ENCODE measurements around the gene AGMAT. TPM values are rescaled to one million over a fixed set of nuclear protein-coding genes. Genes with fewer than 3 reads are reported as not detected.

Gene AGMAT
- total and polyA plus RNA-seq, 2 of the 13 experiments (the other 11 are each of a cell fraction or from before 2014, with no cell fraction given), result 59.1 to 174 TPM

DNA sequence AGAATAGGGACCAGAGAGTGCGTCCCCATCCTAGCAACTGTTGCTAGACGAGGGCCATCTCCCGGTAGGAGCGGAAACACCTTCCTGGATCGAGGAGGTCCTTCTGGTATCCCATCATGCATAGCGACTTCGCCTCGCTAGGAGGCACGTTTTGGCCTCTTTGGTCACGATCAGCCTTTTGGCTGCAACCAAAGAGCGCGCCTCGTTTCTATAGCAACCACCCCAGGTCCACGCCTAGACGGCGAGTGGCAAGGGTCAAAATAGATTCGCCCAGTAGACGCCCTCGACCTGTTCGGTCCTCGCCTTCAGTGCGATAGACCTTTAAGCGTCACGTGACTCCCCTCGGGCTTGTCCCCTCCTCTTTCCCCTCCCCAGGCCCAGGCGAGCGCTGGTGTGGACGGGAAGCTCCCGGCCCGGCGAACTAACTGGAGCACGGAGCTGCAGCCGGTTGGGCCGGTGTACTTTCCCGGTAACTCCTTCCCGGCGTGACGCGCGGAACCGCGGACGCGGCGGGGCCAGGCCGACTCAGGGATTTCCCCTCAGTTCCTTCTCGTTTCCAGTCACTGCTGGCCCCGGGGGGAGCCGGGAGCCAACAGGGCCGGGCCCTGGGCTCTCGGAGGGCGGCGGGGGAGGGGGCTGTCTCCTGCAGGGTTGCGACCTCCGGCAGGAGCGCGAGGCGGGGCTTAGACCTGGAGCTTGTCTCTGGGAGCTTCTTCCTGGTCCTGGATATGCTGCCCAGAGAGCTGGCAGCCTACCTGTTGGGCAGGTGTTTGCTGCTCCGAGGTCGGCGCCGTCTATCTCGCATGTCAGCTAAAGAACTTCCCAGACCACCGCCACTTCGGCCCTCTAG lies 58.1 kb downstream of the AGMAT start, which contains the start of gene DNAJC16 (continued):
- TF ChIP-seq, protein P1, sequence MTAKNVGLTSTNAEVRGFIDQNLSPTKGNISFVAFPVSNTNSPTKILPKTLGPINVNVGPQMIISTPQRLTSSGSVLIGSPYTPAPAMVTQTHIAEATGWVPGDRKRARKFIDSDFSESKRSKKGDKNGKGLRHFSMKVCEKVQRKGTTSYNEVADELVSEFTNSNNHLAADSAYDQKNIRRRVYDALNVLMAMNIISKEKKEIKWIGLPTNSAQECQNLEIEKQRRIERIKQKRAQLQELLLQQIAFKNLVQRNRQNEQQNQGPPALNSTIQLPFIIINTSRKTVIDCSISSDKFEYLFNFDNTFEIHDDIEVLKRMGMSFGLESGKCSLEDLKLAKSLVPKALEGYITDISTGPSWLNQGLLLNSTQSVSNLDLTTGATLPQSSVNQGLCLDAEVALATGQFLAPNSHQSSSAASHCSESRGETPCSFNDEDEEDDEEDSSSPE (CRISPR knock-in tag; IDR thresholded peaks at IDR 0.05), result peak; percentile 71
- TF ChIP-seq EZH2 (conservative IDR thresholded peaks at IDR 0.05; ENCODE audit: low read depth, low read length) (no peak), ZNF792 (CRISPR knock-in tag; IDR thresholded peaks at IDR 0.05) (peak; percentile 83; the same call in 1 of the 2 replicates), XBP1 (CRISPR knock-in tag; IDR thresholded peaks at IDR 0.05) (no peak), MAFF (IDR thresholded peaks at IDR 0.05; ENCODE audit: low read depth, low read length) (no peak), FOSL1 (CRISPR knock-in tag; IDR thresholded peaks at IDR 0.05; ENCODE audit: borderline replicate concordance) (no peak), MED8 (CRISPR knock-in tag; IDR thresholded peaks at IDR 0.05; ENCODE audit: insufficient replicate concordance) (no peak), ZNF605 (CRISPR knock-in tag; IDR thresholded peaks at IDR 0.05) (peak; percentile 72; the same call in 1 of the 2 replicates), ZBTB42 (CRISPR knock-in tag; IDR thresholded peaks at IDR 0.05) (no peak), REL (CRISPR knock-in tag; conservative IDR thresholded peaks at IDR 0.05) (no peak), NFKB2 (CRISPR knock-in tag; IDR thresholded peaks at IDR 0.05; ENCODE audit: borderline replicate concordance) (peak; percentile 78; the same call in 1 of the 2 replicates)
- TF ChIP-seq, protein P2, sequence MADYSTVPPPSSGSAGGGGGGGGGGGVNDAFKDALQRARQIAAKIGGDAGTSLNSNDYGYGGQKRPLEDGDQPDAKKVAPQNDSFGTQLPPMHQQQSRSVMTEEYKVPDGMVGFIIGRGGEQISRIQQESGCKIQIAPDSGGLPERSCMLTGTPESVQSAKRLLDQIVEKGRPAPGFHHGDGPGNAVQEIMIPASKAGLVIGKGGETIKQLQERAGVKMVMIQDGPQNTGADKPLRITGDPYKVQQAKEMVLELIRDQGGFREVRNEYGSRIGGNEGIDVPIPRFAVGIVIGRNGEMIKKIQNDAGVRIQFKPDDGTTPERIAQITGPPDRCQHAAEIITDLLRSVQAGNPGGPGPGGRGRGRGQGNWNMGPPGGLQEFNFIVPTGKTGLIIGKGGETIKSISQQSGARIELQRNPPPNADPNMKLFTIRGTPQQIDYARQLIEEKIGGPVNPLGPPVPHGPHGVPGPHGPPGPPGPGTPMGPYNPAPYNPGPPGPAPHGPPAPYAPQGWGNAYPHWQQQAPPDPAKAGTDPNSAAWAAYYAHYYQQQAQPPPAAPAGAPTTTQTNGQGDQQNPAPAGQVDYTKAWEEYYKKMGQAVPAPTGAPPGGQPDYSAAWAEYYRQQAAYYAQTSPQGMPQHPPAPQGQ (CRISPR knock-in tag; IDR thresholded peaks at IDR 0.05; ENCODE audit: borderline replicate concordance), result no peak
- TF ChIP-seq, protein P3, sequence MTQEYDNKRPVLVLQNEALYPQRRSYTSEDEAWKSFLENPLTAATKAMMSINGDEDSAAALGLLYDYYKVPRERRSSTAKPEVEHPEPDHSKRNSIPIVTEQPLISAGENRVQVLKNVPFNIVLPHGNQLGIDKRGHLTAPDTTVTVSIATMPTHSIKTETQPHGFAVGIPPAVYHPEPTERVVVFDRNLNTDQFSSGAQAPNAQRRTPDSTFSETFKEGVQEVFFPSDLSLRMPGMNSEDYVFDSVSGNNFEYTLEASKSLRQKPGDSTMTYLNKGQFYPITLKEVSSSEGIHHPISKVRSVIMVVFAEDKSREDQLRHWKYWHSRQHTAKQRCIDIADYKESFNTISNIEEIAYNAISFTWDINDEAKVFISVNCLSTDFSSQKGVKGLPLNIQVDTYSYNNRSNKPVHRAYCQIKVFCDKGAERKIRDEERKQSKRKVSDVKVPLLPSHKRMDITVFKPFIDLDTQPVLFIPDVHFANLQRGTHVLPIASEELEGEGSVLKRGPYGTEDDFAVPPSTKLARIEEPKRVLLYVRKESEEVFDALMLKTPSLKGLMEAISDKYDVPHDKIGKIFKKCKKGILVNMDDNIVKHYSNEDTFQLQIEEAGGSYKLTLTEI (CRISPR knock-in tag; conservative IDR thresholded peaks at IDR 0.05), result no peak
- TF ChIP-seq, protein P4, sequence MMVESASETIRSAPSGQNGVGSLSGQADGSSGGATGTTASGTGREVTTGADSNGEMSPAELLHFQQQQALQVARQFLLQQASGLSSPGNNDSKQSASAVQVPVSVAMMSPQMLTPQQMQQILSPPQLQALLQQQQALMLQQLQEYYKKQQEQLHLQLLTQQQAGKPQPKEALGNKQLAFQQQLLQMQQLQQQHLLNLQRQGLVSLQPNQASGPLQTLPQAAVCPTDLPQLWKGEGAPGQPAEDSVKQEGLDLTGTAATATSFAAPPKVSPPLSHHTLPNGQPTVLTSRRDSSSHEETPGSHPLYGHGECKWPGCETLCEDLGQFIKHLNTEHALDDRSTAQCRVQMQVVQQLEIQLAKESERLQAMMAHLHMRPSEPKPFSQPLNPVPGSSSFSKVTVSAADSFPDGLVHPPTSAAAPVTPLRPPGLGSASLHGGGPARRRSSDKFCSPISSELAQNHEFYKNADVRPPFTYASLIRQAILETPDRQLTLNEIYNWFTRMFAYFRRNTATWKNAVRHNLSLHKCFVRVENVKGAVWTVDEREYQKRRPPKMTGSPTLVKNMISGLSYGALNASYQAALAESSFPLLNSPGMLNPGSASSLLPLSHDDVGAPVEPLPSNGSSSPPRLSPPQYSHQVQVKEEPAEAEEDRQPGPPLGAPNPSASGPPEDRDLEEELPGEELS (CRISPR knock-in tag; IDR thresholded peaks at IDR 0.05), result peak; percentile 53
- TF ChIP-seq, protein P5, sequence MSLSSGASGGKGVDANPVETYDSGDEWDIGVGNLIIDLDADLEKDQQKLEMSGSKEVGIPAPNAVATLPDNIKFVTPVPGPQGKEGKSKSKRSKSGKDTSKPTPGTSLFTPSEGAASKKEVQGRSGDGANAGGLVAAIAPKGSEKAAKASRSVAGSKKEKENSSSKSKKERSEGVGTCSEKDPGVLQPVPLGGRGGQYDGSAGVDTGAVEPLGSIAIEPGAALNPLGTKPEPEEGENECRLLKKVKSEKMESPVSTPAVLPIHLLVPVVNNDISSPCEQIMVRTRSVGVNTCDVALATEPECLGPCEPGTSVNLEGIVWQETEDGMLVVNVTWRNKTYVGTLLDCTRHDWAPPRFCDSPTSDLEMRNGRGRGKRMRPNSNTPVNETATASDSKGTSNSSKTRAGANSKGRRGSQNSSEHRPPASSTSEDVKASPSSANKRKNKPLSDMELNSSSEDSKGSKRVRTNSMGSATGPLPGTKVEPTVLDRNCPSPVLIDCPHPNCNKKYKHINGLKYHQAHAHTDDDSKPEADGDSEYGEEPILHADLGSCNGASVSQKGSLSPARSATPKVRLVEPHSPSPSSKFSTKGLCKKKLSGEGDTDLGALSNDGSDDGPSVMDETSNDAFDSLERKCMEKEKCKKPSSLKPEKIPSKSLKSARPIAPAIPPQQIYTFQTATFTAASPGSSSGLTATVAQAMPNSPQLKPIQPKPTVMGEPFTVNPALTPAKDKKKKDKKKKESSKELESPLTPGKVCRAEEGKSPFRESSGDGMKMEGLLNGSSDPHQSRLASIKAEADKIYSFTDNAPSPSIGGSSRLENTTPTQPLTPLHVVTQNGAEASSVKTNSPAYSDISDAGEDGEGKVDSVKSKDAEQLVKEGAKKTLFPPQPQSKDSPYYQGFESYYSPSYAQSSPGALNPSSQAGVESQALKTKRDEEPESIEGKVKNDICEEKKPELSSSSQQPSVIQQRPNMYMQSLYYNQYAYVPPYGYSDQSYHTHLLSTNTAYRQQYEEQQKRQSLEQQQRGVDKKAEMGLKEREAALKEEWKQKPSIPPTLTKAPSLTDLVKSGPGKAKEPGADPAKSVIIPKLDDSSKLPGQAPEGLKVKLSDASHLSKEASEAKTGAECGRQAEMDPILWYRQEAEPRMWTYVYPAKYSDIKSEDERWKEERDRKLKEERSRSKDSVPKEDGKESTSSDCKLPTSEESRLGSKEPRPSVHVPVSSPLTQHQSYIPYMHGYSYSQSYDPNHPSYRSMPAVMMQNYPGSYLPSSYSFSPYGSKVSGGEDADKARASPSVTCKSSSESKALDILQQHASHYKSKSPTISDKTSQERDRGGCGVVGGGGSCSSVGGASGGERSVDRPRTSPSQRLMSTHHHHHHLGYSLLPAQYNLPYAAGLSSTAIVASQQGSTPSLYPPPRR (CRISPR knock-in tag; IDR thresholded peaks at IDR 0.05; ENCODE audit: borderline replicate concordance), result peak; percentile 73
